ENCODE measurements around the gene SIRPG.
A peak's percentile ranks its signal among the peaks of the same experiment; 100 is the strongest.
"Not testable (repeated sequence)": the region's sequence is repeated elsewhere in the genome, so short reads cannot be mapped to it uniquely, and the experiment has no call there.

The SIRPG gene

GRCh38 chr20:1671891-1672669 is 14.5 kb upstream of the SIRPG start:
- no peak for DNase-seq (ENCODE audit: low read depth)

GRCh38 chr20:1669304-1669703 is 11.7 kb upstream of the SIRPG start:
- no peak for DNase-seq (ENCODE audit: low read depth)

- no peak for DNase-seq (ENCODE audit: low read depth)
These were observed 10.0 kb upstream of the SIRPG start for GRCh38 chr20:1667502-1668085.

GRCh38 chr20:1666802-1667201 is 9.2 kb upstream of the SIRPG start:
- DNase-seq (ENCODE audit: low read depth): no peak

- no peak for DNase-seq (ENCODE audit: low read depth)
These were observed 7.8 kb upstream of the SIRPG start for GRCh38 chr20:1665345-1665744.

- DNase-seq (ENCODE audit: low read depth): peak; percentile 63
These were observed 7.3 kb upstream of the SIRPG start for GRCh38 chr20:1664911-1665310.

GRCh38 chr20:1663917-1664316 is 6.3 kb upstream of the SIRPG start:
- no peak for DNase-seq (ENCODE audit: low read depth)

GRCh38 chr20:1661542-1662299 is 4.1 kb upstream of the SIRPG start:
- no peak for DNase-seq (ENCODE audit: low read depth)

GRCh38 chr20:1660246-1660645 is 2.7 kb upstream of the SIRPG start:
- no peak for DNase-seq (ENCODE audit: low read depth)

- no peak for DNase-seq (ENCODE audit: low read depth)
These were observed 735 bp downstream of the SIRPG start for GRCh38 chr20:1656844-1657243.

GRCh38 chr20:1654996-1655395 is 2.6 kb downstream of the SIRPG start:
- DNase-seq (ENCODE audit: low read depth): no peak

- no peak for DNase-seq (ENCODE audit: low read depth)
These were observed 4.6 kb downstream of the SIRPG start for GRCh38 chr20:1652960-1653359.

GRCh38 chr20:1652104-1652503 is 5.5 kb downstream of the SIRPG start:
- DNase-seq (ENCODE audit: low read depth): no peak

- DNase-seq (ENCODE audit: low read depth): no peak
These were observed 6.1 kb downstream of the SIRPG start for GRCh38 chr20:1651268-1652058.

GRCh38 chr20:1648101-1648500 is 9.5 kb downstream of the SIRPG start:
- no peak for DNase-seq (ENCODE audit: low read depth)

GRCh38 chr20:1646975-1647431 is 10.6 kb downstream of the SIRPG start:
- no peak for DNase-seq (ENCODE audit: low read depth)

- no peak for DNase-seq (ENCODE audit: low read depth)
These were observed 13.2 kb downstream of the SIRPG start for GRCh38 chr20:1644101-1644962.

- not testable (repeated sequence) for DNase-seq (ENCODE audit: low read depth)
These were observed 18.9 kb downstream of the SIRPG start for GRCh38 chr20:1638643-1639042.

GRCh38 chr20:1637755-1638154 is 19.8 kb downstream of the SIRPG start:
- DNase-seq (ENCODE audit: low read depth): no peak

- no peak for DNase-seq (ENCODE audit: low read depth)
These were observed 20.4 kb downstream of the SIRPG start for GRCh38 chr20:1637226-1637625.

GRCh38 chr20:1636621-1637020 is 21.0 kb downstream of the SIRPG start:
- DNase-seq (ENCODE audit: low read depth): no peak

Data from activated T-cell treated with anti-CD3 and anti-CD28 coated beads for 48 hours (primary cell).